ENCODE results near the gene LAMB4.

The LAMB4 gene

GRCh38 chr7:108142180-108142579, 12.0 kb upstream of the LAMB4 start:
- TF ChIP-seq CTCF (IDR thresholded peaks at IDR 0.05): no peak

GRCh38 chr7:108140671-108141070, 10.5 kb upstream of the LAMB4 start:
- TF ChIP-seq CTCF (IDR thresholded peaks at IDR 0.05): no peak

GRCh38 chr7:108138911-108139310, 8.8 kb upstream of the LAMB4 start:
- TF ChIP-seq CTCF (IDR thresholded peaks at IDR 0.05): no peak

- no peak for TF ChIP-seq CTCF (IDR thresholded peaks at IDR 0.05)
These were observed 7.8 kb upstream of the LAMB4 start for GRCh38 chr7:108137993-108138392.

- no peak for TF ChIP-seq CTCF (IDR thresholded peaks at IDR 0.05)
These were observed 6.9 kb upstream of the LAMB4 start for GRCh38 chr7:108137040-108137439.

DNA sequence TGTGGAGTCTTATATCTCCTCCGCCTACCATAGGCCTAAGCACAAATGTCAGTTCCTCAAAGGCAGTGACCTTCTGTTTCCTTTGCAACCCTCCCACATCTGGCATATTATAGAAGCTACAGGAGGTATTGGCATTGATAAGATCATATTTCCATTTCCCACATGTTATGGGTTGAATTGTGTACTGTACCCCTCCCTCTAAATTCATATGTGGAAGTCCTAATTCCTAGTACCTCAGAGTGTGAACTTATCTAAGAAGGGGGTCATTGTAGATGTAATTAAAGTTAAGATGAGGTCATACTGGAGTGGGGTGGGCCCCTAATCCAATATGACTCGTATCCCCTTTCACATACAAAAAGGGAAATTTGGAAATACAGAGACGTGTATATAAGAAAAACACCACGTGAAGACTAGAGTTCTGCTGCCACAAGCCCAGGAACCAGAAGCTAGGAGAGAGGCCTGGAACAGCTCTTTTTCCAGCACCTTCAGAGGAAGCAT, 6.1 kb upstream of the LAMB4 start:
- TF ChIP-seq CTCF (IDR thresholded peaks at IDR 0.05): no peak

- no peak for TF ChIP-seq CTCF (IDR thresholded peaks at IDR 0.05)
These were observed 5.5 kb upstream of the LAMB4 start for GRCh38 chr7:108135446-108136190.
